GM21529 (cell line): Measurements from ENCODE around the gene HIRA.

Experiments
- ATAC-seq: cut with Tn5 transposase; IDR thresholded peaks from one replicate; pipeline ENCODE4 v1.9.1; 2021; ENCODE audit not compliant: unreplicated experiment

Gene HIRA

GRCh38 chr22:19412478-19412877 is 19.1 kb downstream of the HIRA start:
- no peak for ATAC-seq

DNA sequence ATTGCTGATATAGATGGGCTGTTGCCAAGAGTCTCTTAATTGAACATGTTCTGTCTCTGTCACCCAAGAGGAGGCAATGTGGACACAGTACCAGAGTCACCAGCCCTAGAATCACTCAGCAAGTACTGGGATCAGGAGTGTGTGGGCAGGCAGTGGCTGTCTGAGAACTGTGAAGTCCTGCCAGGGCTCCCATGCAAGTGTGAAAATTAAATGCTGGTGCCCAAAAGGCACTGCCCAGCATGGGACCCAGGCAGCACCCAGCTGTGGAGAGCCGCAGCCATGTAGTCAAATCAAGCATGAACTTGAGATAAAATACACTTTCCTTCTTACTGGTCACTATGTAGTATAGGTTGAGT is 19.9 kb downstream of the HIRA start:
- no peak for ATAC-seq

GRCh38 chr22:19410941-19411689 is 20.4 kb downstream of the HIRA start:
- no peak for ATAC-seq

DNA sequence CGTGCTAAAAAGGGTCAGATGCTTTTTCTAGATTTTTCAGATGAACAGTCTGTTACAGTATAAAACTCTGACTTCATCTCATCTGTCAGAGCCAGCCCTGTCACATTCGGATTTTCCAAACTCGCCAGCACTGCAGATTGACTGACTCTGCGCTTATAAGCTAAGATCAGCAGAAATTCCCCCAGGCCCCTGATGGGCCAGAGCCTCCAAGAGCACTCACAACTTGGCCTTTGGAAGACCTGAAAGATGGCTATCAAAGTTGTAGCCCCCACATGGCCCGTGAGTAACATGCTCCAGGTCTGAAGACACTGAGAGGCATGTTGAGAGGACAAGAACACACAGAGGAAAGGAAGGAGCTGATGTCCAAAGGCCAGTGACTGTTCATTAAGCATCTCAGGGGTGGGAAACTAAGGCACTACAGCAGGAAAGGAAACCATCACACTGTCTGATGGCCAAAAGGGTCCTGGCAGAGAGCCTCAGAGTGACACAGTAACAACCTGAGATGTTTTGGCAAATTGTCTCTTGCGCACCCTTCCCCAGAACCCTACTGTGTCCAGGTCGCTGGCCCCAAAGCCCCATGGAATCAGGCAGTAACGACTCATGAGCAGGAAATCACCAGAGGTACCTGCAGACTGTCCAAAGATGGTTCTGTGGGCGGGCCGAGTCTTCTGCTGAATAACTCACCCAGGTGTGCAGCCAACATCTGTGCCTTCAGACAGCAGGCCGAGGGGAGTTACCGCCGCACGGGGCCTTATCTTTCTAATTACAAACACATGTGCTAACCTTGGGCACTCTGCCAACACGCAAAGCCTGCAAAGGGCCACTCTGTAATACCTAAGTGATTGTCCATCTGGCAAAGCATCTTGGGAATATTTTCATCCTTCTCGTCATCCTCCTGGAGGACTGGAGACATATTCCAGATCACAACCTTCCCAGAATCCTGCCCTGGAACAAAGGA is 23.6 kb downstream of the HIRA start:
- ATAC-seq, result no peak

GRCh38 chr22:19406846-19407245 is 24.7 kb downstream of the HIRA start:
- no peak for ATAC-seq

DNA sequence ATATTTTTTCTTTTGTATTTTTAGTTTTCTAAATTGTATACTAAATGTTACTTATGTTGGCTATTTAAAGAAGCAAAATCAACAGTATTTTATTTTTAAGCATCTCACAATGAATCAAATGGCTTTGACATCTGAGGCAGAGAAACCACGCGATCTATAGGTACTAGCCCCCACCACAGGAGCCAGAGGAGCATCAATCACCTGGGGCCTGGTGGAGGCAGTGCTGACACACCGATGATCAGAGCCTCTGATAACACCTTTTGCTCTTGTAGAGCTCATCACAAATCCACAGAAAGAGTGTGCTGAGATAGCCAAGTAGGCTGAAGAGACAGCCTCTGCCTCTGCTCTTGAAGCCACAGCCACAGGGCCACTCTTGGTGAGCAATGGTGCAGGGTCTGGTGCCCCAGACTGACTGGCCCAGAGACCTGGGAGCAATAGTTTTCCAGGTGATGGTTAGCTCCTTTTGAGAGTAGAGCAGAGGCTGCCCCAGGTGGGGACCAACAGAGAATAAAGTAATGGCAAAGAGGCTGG is 25.2 kb downstream of the HIRA start:
- no peak for ATAC-seq

GRCh38 chr22:19405652-19406051 is 25.9 kb downstream of the HIRA start:
- no peak for ATAC-seq

- ATAC-seq, result no peak
Observed at GRCh38 chr22:19405133-19405532, 26.4 kb downstream of the HIRA start.

- no peak for ATAC-seq
Observed at GRCh38 chr22:19404676-19405075, 26.9 kb downstream of the HIRA start.

GRCh38 chr22:19402642-19403191 is 28.8 kb downstream of the HIRA start:
- no peak for ATAC-seq

- ATAC-seq, result no peak
Observed at GRCh38 chr22:19401483-19401882, 30.1 kb downstream of the HIRA start.

DNA sequence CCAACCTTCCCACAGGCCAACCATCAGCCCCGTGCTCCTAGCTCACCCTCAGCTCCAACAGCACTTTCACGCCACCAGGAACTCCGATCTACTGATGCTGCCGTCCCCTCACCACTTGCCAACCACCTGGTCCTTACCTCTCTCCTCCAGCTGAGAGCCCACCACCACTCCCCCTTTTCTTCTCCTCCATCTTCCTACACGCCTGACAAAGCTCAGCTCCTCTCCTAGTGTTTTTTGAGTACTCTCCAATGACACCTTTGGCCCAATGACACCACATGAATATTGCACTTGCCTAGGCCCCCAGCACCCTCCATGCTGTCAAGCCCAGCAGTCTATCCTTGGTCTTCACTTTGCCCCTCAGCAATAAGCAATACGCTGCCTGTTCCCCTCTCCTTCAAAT is 30.7 kb downstream of the HIRA start:
- no peak for ATAC-seq

DNA sequence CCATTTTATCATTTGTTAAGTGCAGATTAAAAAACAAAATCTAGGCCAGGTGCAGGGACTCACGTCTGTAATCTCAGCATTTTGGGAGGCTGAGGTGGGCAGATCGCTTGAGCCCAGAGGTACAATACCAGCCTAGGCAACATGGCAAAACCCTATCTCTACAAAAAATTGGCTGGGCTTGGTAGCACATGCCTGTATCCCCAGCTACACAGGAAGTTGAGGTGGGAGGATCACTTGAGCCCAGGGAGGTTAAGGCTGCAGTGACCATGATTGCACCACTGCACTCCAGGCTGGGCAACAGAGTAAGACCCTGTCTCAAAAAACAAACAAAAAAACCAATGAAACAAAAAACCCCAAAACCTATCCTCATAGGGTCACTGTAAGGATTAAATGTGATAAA is 32.9 kb downstream of the HIRA start:
- ATAC-seq, result no peak

GRCh38 chr22:19398206-19398605 is 33.3 kb downstream of the HIRA start:
- no peak for ATAC-seq

GRCh38 chr22:19397734-19398104 is 33.8 kb downstream of the HIRA start:
- no peak for ATAC-seq

DNA sequence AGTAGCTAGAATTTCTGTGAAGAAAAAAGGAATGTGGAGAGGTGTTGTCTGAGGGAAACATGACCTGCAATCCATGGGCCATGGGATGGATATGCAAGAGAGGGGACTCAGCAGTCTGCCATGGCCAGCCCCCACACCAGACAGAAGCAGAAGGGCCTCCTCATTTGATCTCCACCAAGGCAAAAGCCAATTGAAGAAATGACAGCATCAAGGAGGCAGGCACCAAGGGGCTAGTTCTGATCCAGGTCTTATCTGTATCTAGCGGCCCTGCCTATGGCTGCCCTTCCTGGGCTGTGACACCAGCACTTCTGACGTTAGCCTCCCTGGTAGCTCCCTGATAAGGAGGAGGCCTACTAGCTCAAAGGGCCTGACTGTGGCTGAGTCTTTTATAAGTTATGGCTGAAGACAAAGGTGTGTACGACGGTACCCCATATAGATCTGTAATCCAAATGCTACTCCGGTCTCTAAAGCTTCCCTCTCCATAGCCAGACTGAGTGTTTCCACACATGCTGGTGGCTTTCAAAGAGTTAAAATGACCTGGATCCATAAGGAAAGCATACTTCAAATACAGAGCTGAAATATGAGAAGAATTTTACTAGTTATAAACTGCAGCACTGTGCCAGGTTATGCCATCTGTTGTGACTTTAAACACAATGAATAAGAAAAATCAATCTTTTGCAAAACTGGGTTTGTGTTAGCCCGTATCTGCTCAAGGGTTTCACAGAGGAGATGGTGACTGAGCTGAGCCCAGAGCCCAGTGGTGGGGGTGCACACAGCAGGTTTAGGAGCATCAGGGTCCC is 34.4 kb downstream of the HIRA start:
- ATAC-seq, result no peak

DNA sequence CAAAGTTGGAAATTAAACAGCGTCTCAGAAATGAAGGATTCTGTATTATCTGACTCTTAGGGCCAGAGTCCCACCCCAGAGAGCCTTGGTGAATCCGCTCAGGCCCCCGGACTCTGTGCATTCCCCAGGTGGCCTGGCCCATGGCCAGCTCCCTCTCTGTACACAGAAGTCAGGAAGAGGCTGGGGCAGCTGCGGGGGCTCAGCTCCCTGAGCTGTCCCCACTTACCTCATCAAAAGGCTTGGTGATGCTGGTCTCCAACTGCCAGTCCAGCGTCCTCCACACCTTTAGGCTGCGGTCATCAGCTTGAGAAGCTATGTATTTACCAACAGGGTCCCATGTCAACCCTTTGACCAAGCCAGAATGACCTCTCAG is 35.0 kb downstream of the HIRA start:
- ATAC-seq, result no peak

GRCh38 chr22:19395276-19395675 is 36.3 kb downstream of the HIRA start:
- ATAC-seq, result no peak

DNA sequence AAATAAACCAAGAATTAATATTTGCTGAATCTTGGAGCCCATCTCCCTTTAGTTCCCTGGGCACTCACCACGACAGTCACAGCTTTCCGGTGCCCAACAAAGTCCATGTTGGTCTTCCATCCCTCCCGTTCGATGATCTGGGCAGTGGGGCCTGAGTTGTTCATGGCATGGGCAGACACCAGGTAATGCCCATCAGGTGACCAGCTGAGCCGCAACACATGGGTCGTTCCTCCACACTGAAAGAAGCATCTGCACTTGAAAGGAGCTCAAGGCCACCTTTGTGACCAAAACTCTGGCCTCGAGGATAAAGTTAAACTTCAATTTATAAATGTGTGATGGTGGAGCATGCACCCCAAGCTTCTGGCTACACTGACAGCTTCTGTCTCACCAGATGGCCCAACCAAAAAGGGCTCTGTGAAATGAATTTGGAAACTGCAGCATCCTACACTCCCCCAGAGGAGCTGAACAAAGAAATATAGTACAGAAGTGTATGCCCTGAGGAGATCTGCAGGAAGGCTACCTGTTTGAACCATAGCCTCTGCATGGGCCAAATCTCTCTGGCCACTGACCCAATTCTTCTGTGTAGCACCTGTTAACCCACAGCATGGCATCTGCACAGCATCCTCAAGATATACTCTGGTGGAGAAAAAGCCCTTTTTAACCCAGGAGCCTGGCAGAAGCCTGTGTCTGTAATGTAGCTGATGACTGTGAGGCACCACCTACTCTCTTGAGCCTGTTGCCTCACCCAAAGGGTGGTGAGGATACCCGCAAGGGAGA is 37.1 kb downstream of the HIRA start:
- ATAC-seq, result no peak

- no peak for ATAC-seq
Observed at GRCh38 chr22:19393704-19394103, 37.8 kb downstream of the HIRA start.
